Endothelial cell of umbilical vein (primary cell): ENCODE measurements around the gene SLC7A8.

Source experiments
- FOS ChIP-seq: IDR thresholded peaks from 2 replicates; pipeline ENCODE4 v1.6.1; 2011; ENCODE audit warnings: mild to moderate bottlenecking, low read length, moderate library complexity, borderline replicate concordance; ENCODE audit not compliant: insufficient read depth
- GATA2 ChIP-seq: IDR thresholded peaks from 2 replicates; pipeline ENCODE4 v1.7.0; 2011; ENCODE audit warnings: low read depth, mild to moderate bottlenecking, moderate library complexity, mixed read lengths, low read length; ENCODE audit not compliant: insufficient read length, insufficient read depth
- POLR2A ChIP-seq: IDR thresholded peaks from 2 replicates; pipeline ENCODE4 v1.6.1; 2012; ENCODE audit warnings: low read depth, mild to moderate bottlenecking, control low read depth, low read length
- POLR2AphosphoS5 ChIP-seq: IDR thresholded peaks from 2 replicates; pipeline ENCODE4 v1.6.1; 2012; ENCODE audit warnings: low read depth, mild to moderate bottlenecking, control low read depth, low read length, moderate library complexity; ENCODE audit not compliant: insufficient read depth
- TF ChIP-seq, protein P1 (sequence below), 2 donors: IDR thresholded peaks; 1 replicate in 1 of 2; 2 replicates in 1 of 2; pipeline ENCODE4 v1.5.1; 2011; ENCODE audit warnings: low read length in 2 of 2, mild to moderate bottlenecking in 2 of 2, moderate library complexity in 2 of 2, control low read depth in 1 of 2, inconsistent platforms in 1 of 2, low read depth in 1 of 2; ENCODE audit not compliant: insufficient read depth in 1 of 2; ENCODE audit errors: extremely low read depth in 1 of 2

DNA sequence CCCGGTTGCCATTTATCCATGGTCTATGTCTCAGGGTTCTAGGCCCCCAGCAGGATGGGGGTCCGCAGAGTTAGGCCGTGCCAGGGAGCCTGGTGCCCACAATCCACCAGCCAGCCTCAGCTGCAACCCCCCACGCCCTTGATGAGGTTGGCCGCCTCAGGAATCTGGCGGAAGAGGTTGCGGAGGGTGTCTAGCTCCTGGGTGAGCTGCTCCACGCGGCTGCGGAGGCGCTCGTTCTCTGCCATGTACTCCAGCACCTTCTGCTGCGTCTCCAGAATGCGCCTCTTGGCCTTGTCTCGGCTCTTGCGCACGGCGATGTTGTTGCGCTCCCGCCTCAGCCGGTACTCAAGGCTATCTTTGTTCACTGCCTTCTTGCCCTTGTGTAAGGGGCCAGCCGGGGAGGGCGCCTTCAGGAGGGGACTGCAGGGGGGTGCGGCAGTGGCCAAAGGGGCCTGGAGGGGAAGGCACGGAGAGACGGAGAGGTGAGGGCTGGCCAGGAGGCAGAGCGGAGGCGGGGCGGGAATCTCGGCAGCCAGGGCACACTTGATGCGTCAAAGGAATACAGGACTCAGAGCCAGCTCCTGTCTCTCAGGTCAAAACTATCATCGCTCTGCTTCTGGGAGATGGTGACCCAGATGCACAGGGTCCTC lies 66.0 kb downstream of the SLC7A8 start:
- TF ChIP-seq FOS (no peak), POLR2AphosphoS5 (no peak), POLR2A (no peak), GATA2 (no peak)
- TF ChIP-seq, protein P1, sequence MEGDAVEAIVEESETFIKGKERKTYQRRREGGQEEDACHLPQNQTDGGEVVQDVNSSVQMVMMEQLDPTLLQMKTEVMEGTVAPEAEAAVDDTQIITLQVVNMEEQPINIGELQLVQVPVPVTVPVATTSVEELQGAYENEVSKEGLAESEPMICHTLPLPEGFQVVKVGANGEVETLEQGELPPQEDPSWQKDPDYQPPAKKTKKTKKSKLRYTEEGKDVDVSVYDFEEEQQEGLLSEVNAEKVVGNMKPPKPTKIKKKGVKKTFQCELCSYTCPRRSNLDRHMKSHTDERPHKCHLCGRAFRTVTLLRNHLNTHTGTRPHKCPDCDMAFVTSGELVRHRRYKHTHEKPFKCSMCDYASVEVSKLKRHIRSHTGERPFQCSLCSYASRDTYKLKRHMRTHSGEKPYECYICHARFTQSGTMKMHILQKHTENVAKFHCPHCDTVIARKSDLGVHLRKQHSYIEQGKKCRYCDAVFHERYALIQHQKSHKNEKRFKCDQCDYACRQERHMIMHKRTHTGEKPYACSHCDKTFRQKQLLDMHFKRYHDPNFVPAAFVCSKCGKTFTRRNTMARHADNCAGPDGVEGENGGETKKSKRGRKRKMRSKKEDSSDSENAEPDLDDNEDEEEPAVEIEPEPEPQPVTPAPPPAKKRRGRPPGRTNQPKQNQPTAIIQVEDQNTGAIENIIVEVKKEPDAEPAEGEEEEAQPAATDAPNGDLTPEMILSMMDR (IDR thresholded peaks at IDR 0.05; ENCODE audit: extremely low read depth in 1 of 2, insufficient read depth in 1 of 2, low read depth in 1 of 2, low read length in 2 of 2), result no peak
